Astrocyte of the spinal cord (primary cell): ENCODE data around the gene TSPAN5.
A peak's percentile ranks its signal among the peaks of the same experiment; 100 is the strongest.

Source experiments
- DNase-seq: peaks from one replicate; pipeline ENCODE4 v3.0.0; 2011; ENCODE audit warnings: low read depth, low spot score
- H3K4me3 ChIP-seq: 2 replicates; pipeline ENCODE4 v1.5.1; 2011; ENCODE audit warnings: low read depth, mild to moderate bottlenecking, low read length, moderate library complexity
- CTCF ChIP-seq: IDR thresholded peaks from 2 replicates; pipeline ENCODE4 v1.5.1; 2012; ENCODE audit warnings: low read depth, mild to moderate bottlenecking, low read length, inconsistent platforms
- in situ Hi-C: cut with HindIII; loops from 2 replicates; pipeline ENCODE4 v1.10.0; 2017; ENCODE audit warnings: low sequenced_read_pairs

Gene TSPAN5

GRCh38 chr4:98691588-98691987 is 33.2 kb upstream of the TSPAN5 start:
- in situ Hi-C loops: no loop called here
- DNase-seq: no peak
- TF ChIP-seq CTCF: no peak
- no peak overlapping the region for H3K4me3 ChIP-seq

DNA sequence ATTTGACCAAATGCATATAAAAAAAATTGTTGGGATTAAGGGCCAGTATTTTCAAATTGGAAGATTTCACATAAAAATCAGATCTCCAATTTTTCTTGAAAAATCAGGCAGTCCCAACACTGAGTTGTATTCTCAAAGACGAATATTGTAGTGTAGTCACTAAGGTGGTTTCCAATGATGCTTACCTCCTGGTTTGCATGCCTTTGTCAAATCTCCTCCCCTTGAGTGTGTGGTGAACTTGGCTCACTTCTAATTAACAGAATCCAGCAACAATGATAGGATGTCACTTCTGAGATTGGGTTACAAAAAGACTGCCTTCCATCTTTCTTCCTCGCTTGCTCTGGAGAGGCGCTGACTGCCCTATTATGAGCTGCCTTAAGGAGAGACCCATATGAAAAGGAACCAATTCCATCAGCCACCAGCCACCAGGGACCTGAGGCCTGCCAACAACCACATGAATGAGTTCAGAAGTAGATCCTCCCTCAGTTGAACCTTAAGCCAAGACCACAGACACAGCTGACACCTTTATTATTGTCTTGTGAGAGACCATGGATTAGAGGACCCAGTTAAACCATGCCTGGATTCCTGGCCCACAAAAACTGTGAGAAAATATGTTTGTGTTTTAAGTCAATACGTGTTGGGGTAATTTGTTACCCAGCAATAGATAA is 31.2 kb upstream of the TSPAN5 start:
- TF ChIP-seq CTCF: no peak
- DNase-seq: no peak
- in situ Hi-C loops: no loop called here
- H3K4me3 ChIP-seq: no peak overlapping the region

- no peak for TF ChIP-seq CTCF
- no peak overlapping the region for H3K4me3 ChIP-seq
- peak; percentile 59 for DNase-seq
- in situ Hi-C loops: no loop called here
Observed at GRCh38 chr4:98688411-98689290, 30.2 kb upstream of the TSPAN5 start.

- no peak for DNase-seq
- no peak overlapping the region for H3K4me3 ChIP-seq
- in situ Hi-C loops: no loop called here
- no peak for TF ChIP-seq CTCF
Observed at GRCh38 chr4:98687876-98688275, 29.5 kb upstream of the TSPAN5 start.

DNA sequence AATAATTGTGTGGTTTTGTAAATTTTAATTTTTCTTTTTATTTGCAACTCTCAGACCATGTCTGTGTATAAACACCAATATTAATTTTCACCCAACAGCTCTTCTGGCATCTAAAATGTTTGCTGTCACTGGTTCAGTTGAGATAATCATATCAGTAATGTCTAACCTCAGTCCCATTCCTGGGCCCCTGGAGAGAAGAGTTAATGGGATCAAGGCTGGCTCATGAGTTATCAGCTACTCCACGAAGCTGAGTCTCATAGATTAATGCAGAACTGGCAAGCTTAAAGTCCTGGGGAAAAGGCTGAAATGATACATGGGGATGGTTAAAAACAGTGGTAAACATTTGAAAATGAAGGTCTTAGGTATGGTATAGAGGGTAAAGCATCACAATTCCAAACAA is 28.4 kb upstream of the TSPAN5 start:
- DNase-seq: no peak
- in situ Hi-C loops: no loop called here
- no peak overlapping the region for H3K4me3 ChIP-seq
- TF ChIP-seq CTCF: no peak

- no peak for DNase-seq
- TF ChIP-seq CTCF: no peak
- H3K4me3 ChIP-seq: no peak overlapping the region
- in situ Hi-C loops: no loop called here
Observed at GRCh38 chr4:98686043-98686707, 27.8 kb upstream of the TSPAN5 start.
